Measurements from ENCODE around the gene TBC1D19. TPM values are rescaled to one million over a fixed set of nuclear protein-coding genes. Genes with fewer than 3 reads are reported as not detected.

The TBC1D19 gene
- total and polyA plus RNA-seq, 9 of the 15 experiments (the other 6 are each of a cell fraction or from before 2014, with no cell fraction given): 0.73 to 5.6 (median 3.7) TPM

- Histone ChIP-seq H3K4me1 (replicated peaks in 1 of 2; ENCODE audit: control insufficient read depth in 2 of 2, insufficient read depth in 2 of 2, low read length in 2 of 2) (peaks cover 0 to 4% of the 10 kb centered on the region in 2 experiments; a peak in 2 of 5 replicates), H3K4me2 (ENCODE audit: insufficient read depth, low read length) (no peak overlapping the region), H3K4me3 (no peak overlapping the region), H3K9me3 (replicated peaks; ENCODE audit: control insufficient read depth, insufficient read depth, low read depth, low read length) (no peaks in the 10 kb centered on the region), H3K9ac (ENCODE audit: insufficient read depth in 1 of 2, low read depth in 2 of 2, low read length in 2 of 2) (no peak overlapping the region), H3K27me3 (ENCODE audit: control insufficient read depth in 2 of 2, insufficient read depth in 2 of 2, low read length in 2 of 2) (no peaks in the 10 kb centered on the region), H3K9me1 (ENCODE audit: control insufficient read depth, insufficient read depth, low read length) (no peaks in the 10 kb centered on the region), H2AFZ (ENCODE audit: low read depth, low read length) (peak overlapping the region; percentile 18; the same call in 1 of the 2 replicates), H3K36me3 (ENCODE audit: control insufficient read depth, insufficient read depth, low read length) (no peaks in the 10 kb centered on the region), H3K27ac (ENCODE audit: extremely low read depth, low read depth, low read length) (no peak overlapping the region), H4K20me1 (replicated peaks; ENCODE audit: control insufficient read depth, insufficient read depth, low read length) (no peaks in the 10 kb centered on the region), H3K79me2 (ENCODE audit: control insufficient read depth, insufficient read depth, low read length) (no peaks in the 10 kb centered on the region)
- no TSS peak for BruUV-seq (replicated peaks)
- ChIA-PET CTCF (ENCODE audit: low intra/inter-chr PET ratio) (no interaction called here), POLR2A (interaction anchor here (0.9 to 1.5 kb wide), 2 partner anchors 18 to 19 kb away, joined by 3 read pairs; partner anchors contain the start of gene TBC1D19)
- FAIRE-seq (no peak), DNase-seq (ENCODE audit: extremely low read depth in 1 of 4, low spot score in 3 of 4) (no peak), ATAC-seq (no peak)
- in situ Hi-C loops (cut with MboI) (no loop called here), intact Hi-C loops (cut with micrococcal nuclease) (no loop called here)
- TF ChIP-seq ARNT (IDR thresholded peaks at IDR 0.05): no peak
- TF ChIP-seq FOXK2 (conservative IDR thresholded peaks at IDR 0.05 in 1 of 2, IDR thresholded peaks at IDR 0.05 in 1 of 2; ENCODE audit: low read depth in 2 of 2): 0 out of 4 replicates have a peak, but pooled peaks of 1 of the 2 experiments have one; percentile 27
- no peak for TF ChIP-seq ZNF695 (CRISPR knock-in tag; IDR thresholded peaks at IDR 0.05)
- TF ChIP-seq FOXA3 (CRISPR knock-in tag; conservative IDR thresholded peaks at IDR 0.05 in 1 of 2, IDR thresholded peaks at IDR 0.05 in 1 of 2): peak in 1 of 2 experiments; percentile 68; a peak in 2 of 4 replicates
- TF ChIP-seq TEAD2 (tag; IDR thresholded peaks at IDR 0.05): no peak
- TF ChIP-seq DACH1 (IDR thresholded peaks at IDR 0.05; ENCODE audit: partially characterized antibody): no peak
- no peak for TF ChIP-seq SMARCC2 (IDR thresholded peaks at IDR 0.05; ENCODE audit: low read depth)
Measured at GRCh38 chr4:26566133-26566532, 17.8 kb upstream of the TBC1D19 start.
